H1 (cell line): Measurements from ENCODE around the gene ZBTB48. TPM values are rescaled to one million over a fixed set of nuclear protein-coding genes. Genes with fewer than 3 reads are reported as not detected.

Source experiments
- CTCF ChIA-PET: fragments of 300-600 bp; sonication (Branson Sonifier 250); formaldehyde crosslinking; loops from one replicate; lab custom pipeline; 2021; ENCODE audit not compliant: partially characterized antibody; lab: Charles Lee
- POLR2A ChIA-PET: fragments of 300-600 bp; sonication (Branson Sonifier 250); formaldehyde crosslinking; loops from one replicate; lab custom pipeline; 2021; ENCODE audit warnings: inconsistent platforms; ENCODE audit not compliant: partially characterized antibody; lab: Charles Lee
- DNase-seq, 2 experiments: peaks; one replicate each; pipeline versions ENCODE4 v3.0.0 to v3.0.0-alpha.2; 2010 to 2022; ENCODE audit warnings: low spot score in 2 of 2, low read depth in 1 of 2, mixed read lengths in 1 of 2
- FAIRE-seq: peaks from 2 replicates; lab custom pipeline; 2011; peaks lifted over from hg19 to GRCh38; lab: Jason Lieb, UNC
- H2AFZ ChIP-seq: 2 replicates; pipeline ENCODE4 v1.8.1; 2012; ENCODE audit warnings: low read length, inconsistent platforms
- H2AK5ac ChIP-seq: 2 replicates; pipeline ENCODE4 v1.6.1; 2013; ENCODE audit warnings: low read depth, low read length
- H2BK120ac ChIP-seq: replicated peaks from 2 replicates; pipeline ENCODE3; 2013; ENCODE audit warnings: low read depth, low read length, inconsistent platforms
- H2BK12ac ChIP-seq: 2 replicates; pipeline ENCODE4 v1.6.1; 2013; ENCODE audit warnings: low read depth, low read length
- H2BK15ac ChIP-seq: 2 replicates; pipeline ENCODE4 v1.6.1; 2013; ENCODE audit warnings: low read length
- H2BK20ac ChIP-seq: 2 replicates; pipeline ENCODE4 v1.6.1; 2013; ENCODE audit warnings: low read length
- H2BK5ac ChIP-seq: 2 replicates; pipeline ENCODE4 v1.6.1; 2013; ENCODE audit warnings: low read depth, low read length
- H3K14ac ChIP-seq: 2 replicates; pipeline ENCODE4 v1.6.1; 2013; ENCODE audit warnings: inconsistent platforms; ENCODE audit not compliant: insufficient read length
- H3K18ac ChIP-seq: 2 replicates; pipeline ENCODE4 v1.6.1; 2013; ENCODE audit warnings: low read length; ENCODE audit errors: extremely low read depth
- H3K23ac ChIP-seq: 2 replicates; pipeline ENCODE4 v1.6.1; 2013; ENCODE audit warnings: inconsistent platforms; ENCODE audit not compliant: insufficient read length
- H3K23me2 ChIP-seq: 2 replicates; pipeline ENCODE4 v1.6.1; 2013; ENCODE audit warnings: low read depth, low read length
- H3K27ac ChIP-seq: 2 replicates; pipeline ENCODE4 v1.6.1; 2011; ENCODE audit warnings: low read depth, low read length, inconsistent platforms
- H3K27me3 ChIP-seq, 4 experiments: replicated peaks in 1 of 4; 1 replicate in 1 of 4; 2 replicates in 3 of 4; pipeline versions ENCODE4 v1.6.1 to v1.8.1; 2011 to 2013; ENCODE audit warnings: low read length in 3 of 4, mild to moderate bottlenecking in 3 of 4, inconsistent platforms in 2 of 4, mixed read lengths in 2 of 4, moderate library complexity in 1 of 4; ENCODE audit not compliant: control insufficient read depth in 3 of 4, insufficient read depth in 3 of 4; ENCODE audit errors: extremely low read depth in 1 of 4
- H3K36me3 ChIP-seq, 4 experiments: 2 replicates each; pipeline versions ENCODE4 v1.6.1 to v1.8.1; 2011 to 2013; ENCODE audit warnings: mild to moderate bottlenecking in 4 of 4, low read length in 3 of 4, moderate library complexity in 2 of 4, control low read depth in 1 of 4, inconsistent platforms in 1 of 4; ENCODE audit not compliant: insufficient read depth in 4 of 4, control insufficient read depth in 2 of 4
- H3K4ac ChIP-seq: replicated peaks from 2 replicates; pipeline ENCODE3; 2013; ENCODE audit warnings: low read length, low read depth, mixed read lengths, inconsistent platforms; ENCODE audit not compliant: insufficient read length
- H3K4me1 ChIP-seq, 4 experiments: replicated peaks in 1 of 4; 1 replicate in 1 of 4; 2 replicates in 3 of 4; pipeline versions ENCODE4 v1.6.1 to v1.8.1; 2011 to 2013; ENCODE audit warnings: low read length in 3 of 4, inconsistent platforms in 2 of 4, mixed read lengths in 1 of 4; ENCODE audit not compliant: insufficient read depth in 4 of 4, control insufficient read depth in 3 of 4
- H3K4me2 ChIP-seq, 2 experiments: 2 replicates each; pipeline versions ENCODE4 v1.6.1 to v1.8.1; 2011 to 2013; ENCODE audit warnings: low read depth in 2 of 2, low read length in 2 of 2, control low read depth in 1 of 2, inconsistent platforms in 1 of 2, mild to moderate bottlenecking in 1 of 2; ENCODE audit not compliant: insufficient read depth in 1 of 2
- H3K4me3 ChIP-seq, 4 experiments: fragments of 200-600, 300-600 bp in 1 of 4; sonication (generic), shearing (Covaris generic), sonication (Bioruptor Twin) in 1 of 4; 2 replicates each; pipeline versions ENCODE4 v1.5.1 to v1.8.1; 2011 to 2016; ENCODE audit warnings: low read length in 4 of 4, low read depth in 3 of 4, control low read depth in 2 of 4, inconsistent platforms in 2 of 4, mild to moderate bottlenecking in 2 of 4, mixed read lengths in 1 of 4, moderate library complexity in 1 of 4; ENCODE audit not compliant: insufficient read depth in 2 of 4; ENCODE audit errors: extremely low read depth in 1 of 4
- H3K56ac ChIP-seq: replicated peaks from 2 replicates; pipeline ENCODE3; 2013; ENCODE audit warnings: low read depth, mild to moderate bottlenecking, mixed read lengths, low read length, inconsistent platforms; ENCODE audit not compliant: insufficient read length
- H3K79me1 ChIP-seq: 2 replicates; pipeline ENCODE4 v1.6.1; 2013; ENCODE audit warnings: low read depth, low read length, control low read depth
- H3K79me2 ChIP-seq, 2 experiments: 2 replicates each; pipeline versions ENCODE4 v1.6.1 to v1.8.1; 2012 to 2013; ENCODE audit warnings: low read length in 2 of 2, mild to moderate bottlenecking in 2 of 2, inconsistent platforms in 1 of 2; ENCODE audit not compliant: insufficient read depth in 2 of 2, control insufficient read depth in 1 of 2
- H3K9ac ChIP-seq, 4 experiments: replicated peaks in 1 of 4; 1 replicate in 1 of 4; 2 replicates in 3 of 4; pipeline versions ENCODE4 v1.6.1 to v1.8.1; 2011 to 2013; ENCODE audit warnings: low read depth in 3 of 4, low read length in 3 of 4, control low read depth in 2 of 4, mild to moderate bottlenecking in 2 of 4, moderate library complexity in 2 of 4, inconsistent platforms in 1 of 4; ENCODE audit errors: extremely low read depth in 1 of 4
- H3K9me3 ChIP-seq, 2 experiments: 2 replicates each; pipeline versions ENCODE4 v1.6.1 to v1.8.1; 2012 to 2013; ENCODE audit warnings: mild to moderate bottlenecking in 2 of 2, moderate library complexity in 2 of 2, control low read depth in 1 of 2, inconsistent platforms in 1 of 2, low read depth in 1 of 2, low read length in 1 of 2, mixed read lengths in 1 of 2; ENCODE audit not compliant: insufficient read depth in 2 of 2
- H4K20me1 ChIP-seq, 2 experiments: replicated peaks in 1 of 2; 2 replicates each; pipeline versions ENCODE3 to v1.8.1; 2011 to 2013; ENCODE audit warnings: inconsistent platforms in 2 of 2, low read length in 2 of 2, mild to moderate bottlenecking in 1 of 2; ENCODE audit not compliant: insufficient read depth in 2 of 2, control insufficient read depth in 1 of 2
- H4K5ac ChIP-seq: 2 replicates; pipeline ENCODE4 v1.6.1; 2013; ENCODE audit warnings: low read length, low read depth, mixed read lengths, inconsistent platforms; ENCODE audit not compliant: insufficient read length
- H4K8ac ChIP-seq: 2 replicates; pipeline ENCODE4 v1.8.0; 2013; ENCODE audit warnings: mild to moderate bottlenecking, moderate library complexity, low read length, inconsistent platforms; ENCODE audit not compliant: insufficient read depth; ENCODE audit errors: extremely low read depth
- H4K91ac ChIP-seq: replicated peaks from 2 replicates; pipeline ENCODE3; 2013; ENCODE audit warnings: low read length, mixed read lengths, inconsistent platforms; ENCODE audit not compliant: insufficient read length
- EP300 ChIP-seq, 2 experiments: IDR thresholded peaks; 1 replicate in 1 of 2; 2 replicates in 1 of 2; pipeline ENCODE4 v1.6.1; 2011 to 2012; ENCODE audit warnings: low read depth in 2 of 2, low read length in 2 of 2, mild to moderate bottlenecking in 2 of 2, borderline replicate concordance in 1 of 2, inconsistent platforms in 1 of 2, moderate library complexity in 1 of 2
- JUN ChIP-seq: IDR thresholded peaks from 2 replicates; pipeline ENCODE4 v1.6.1; 2011; ENCODE audit warnings: low read depth, mild to moderate bottlenecking, improper control_type of control experiment, low read length
- JUND ChIP-seq: IDR thresholded peaks from 2 replicates; pipeline ENCODE4 v1.6.1; 2011; ENCODE audit warnings: mild to moderate bottlenecking, improper control_type of control experiment, low read length
- KDM1A ChIP-seq: fragments of 200-600, 300-600 bp; sonication (generic); IDR thresholded peaks from 2 replicates; pipeline ENCODE4 v1.7.1; 2016; ENCODE audit warnings: mild to moderate bottlenecking, low read length, borderline replicate concordance
- POLR2AphosphoS5 ChIP-seq: IDR thresholded peaks from 2 replicates; pipeline ENCODE4 v1.6.1; 2011; ENCODE audit warnings: low read depth, low read length
- RFX5 ChIP-seq: IDR thresholded peaks from 2 replicates; pipeline ENCODE4 v1.6.1; 2011; ENCODE audit warnings: low read depth, low read length, improper control_type of control experiment, borderline replicate concordance
- SIRT6 ChIP-seq: IDR thresholded peaks from one replicate; pipeline ENCODE4 v1.7.1; 2012; ENCODE audit warnings: low read length, inconsistent platforms
- SIX5 ChIP-seq: IDR thresholded peaks from 2 replicates; pipeline ENCODE4 v1.6.1; 2011; ENCODE audit warnings: mild to moderate bottlenecking, low read depth, low read length
- SUZ12 ChIP-seq: fragments of 200-600 bp; sonication (generic); IDR thresholded peaks from 2 replicates; pipeline ENCODE4 v1.6.1; 2012; ENCODE audit warnings: mild to moderate bottlenecking, inconsistent platforms, low read length, moderate library complexity, mixed read lengths
- WGBS, 2 experiments: shearing (Covaris generic) in 1 of 2; methylation state at CpG; one replicate each; pipeline versions ENCODE4 v1.1.6 to v1.1.7; 2013 to 2015; ENCODE audit warnings: low lambda C conversion rate in 2 of 2, mixed read lengths in 2 of 2, inconsistent platforms in 1 of 2, low coverage in 1 of 2, missing lambda C conversion rate in 1 of 2; ENCODE audit not compliant: insufficient replicate concordance in 2 of 2, insufficient coverage in 1 of 2, insufficient read length in 1 of 2; ENCODE audit errors: extremely low coverage in 1 of 2, missing lambda C conversion rate in 1 of 2; 5-methylcytosine and 5-hydroxymethylcytosine counted together
- polyA plus RNA-seq, 7 experiments: library from polyadenylated mRNA; depleted of rRNA in 3 of 7; stranded (reverse) in 5 of 7; unstranded in 2 of 7; fragments of >200 nt in 5 of 7; fragments of 200-250 nt in 2 of 7; gene quantifications; 1 replicate in 5 of 7; 2 replicates in 1 of 7; 4 replicates in 1 of 7; pipeline versions ENCODE4 v1.2.1 to v1.2.3, GENCODE V29; 2011 to 2013; ENCODE audit warnings: missing spikeins in 2 of 7, mixed read lengths in 2 of 7
- total RNA-seq: library from RNA; stranded (reverse); fragmentation: NEBNext Ultra II Directional; extraction: Animal tissue kit (Norgen Biotek cat#: 25700); gene quantifications from 2 replicates; pipeline ENCODE4 v1.2.1, GENCODE V29; 2021
- TF ChIP-seq, protein P1 (sequence below): IDR thresholded peaks from 2 replicates; pipeline ENCODE4 v1.6.1; 2012; ENCODE audit warnings: low read length, inconsistent platforms

ZBTB48 gene
- total and polyA plus RNA-seq, 2 of the 8 experiments (the other 6 are each of a cell fraction or from before 2014, with no cell fraction given): 28.2 to 28.8 TPM

DNA sequence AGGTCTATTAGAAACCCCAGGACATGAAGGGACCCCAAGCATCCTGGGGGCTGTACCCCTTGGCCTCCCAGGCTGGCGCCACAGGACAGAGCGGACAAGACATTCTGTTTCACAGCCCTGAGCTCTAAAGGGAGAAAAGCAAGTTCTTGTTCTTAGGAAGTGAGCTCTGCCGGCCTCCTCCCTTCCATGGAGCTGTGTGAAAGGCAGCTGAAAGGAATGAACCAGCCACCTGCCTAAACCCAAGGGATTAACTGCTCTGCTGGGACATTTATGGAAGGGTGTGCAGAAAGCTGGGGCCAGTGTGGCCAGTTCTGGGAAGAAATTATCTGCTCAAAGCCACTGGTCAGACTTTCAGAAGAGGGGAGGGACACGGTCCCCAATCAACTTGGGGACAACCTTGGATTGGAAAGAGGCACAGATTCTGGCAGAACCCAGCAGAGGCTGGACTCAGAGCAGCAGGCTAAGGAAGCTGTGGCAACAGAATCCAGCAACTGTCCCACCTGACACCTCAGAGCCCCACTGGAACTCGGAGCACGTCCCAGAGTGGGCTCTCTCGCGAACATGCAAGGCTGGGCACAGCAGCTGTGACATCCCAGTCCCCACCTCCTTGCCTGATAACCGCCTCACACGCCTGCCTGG is 20.7 kb downstream of the ZBTB48 start:
- 0 out of 2 replicates have a peak overlapping the region, but pooled peaks have one; percentile 7 for H2BK12ac ChIP-seq
- no peak overlapping the region for H2BK20ac ChIP-seq
- peaks cover 18% of the 10 kb centered on the region for H3K23me2 ChIP-seq
- no peak overlapping the region for H3K4ac ChIP-seq
- H4K20me1 ChIP-seq: peaks cover 27 to 34% of the 10 kb centered on the region in 2 experiments
- H3K56ac ChIP-seq: no peak overlapping the region
- peaks cover 2 to 13% (median 9%) of the 10 kb centered on the region in 4 experiments for H3K4me1 ChIP-seq
- no peak overlapping the region for H2AK5ac ChIP-seq
- H2BK15ac ChIP-seq: no peak overlapping the region
- peak overlapping the region; percentile 8; the same call in 1 of the 2 replicates for H2BK5ac ChIP-seq
- peak overlapping the region in 3 of 4 experiments; percentile 29 to 79 (median 77); a peak in 6 of 7 replicates for H3K9ac ChIP-seq
- no peak overlapping the region for H2BK120ac ChIP-seq
- no peak overlapping the region for H3K27ac ChIP-seq
- no peaks in the 10 kb centered on the region; a peak in 1 of 7 replicates for H3K27me3 ChIP-seq
- no peak overlapping the region for H4K5ac ChIP-seq
- ChIA-PET POLR2A (interaction anchor here (5.4 to 10.8 kb wide), 4 partner anchors 10 to 46 kb away, joined by 46 to 196 read pairs (median 120); partner anchors contain the start of genes NOL9, TAS1R1, THAP3 and ZBTB48), CTCF (interaction anchor here (0.7 to 3.3 kb wide), 13 partner anchors 9 to 163 kb away, joined by 3 to 16 read pairs (median 3); partner anchors contain the start of genes NOL9, PHF13 and TAS1R1)
- H3K23ac ChIP-seq: no peak overlapping the region
- no peak overlapping the region for H3K14ac ChIP-seq
- peak overlapping the region; percentile 75 to 92 (median 86) for H3K4me3 ChIP-seq
- peak overlapping the region; percentile 91 to 94 for H3K4me2 ChIP-seq
- no peak overlapping the region for H2AFZ ChIP-seq
- H4K8ac ChIP-seq: 0 out of 2 replicates have a peak overlapping the region, but pooled peaks have one; percentile 17
- peaks cover 21% of the 10 kb centered on the region for H3K79me1 ChIP-seq
- no peaks in the 10 kb centered on the region for H3K9me3 ChIP-seq
- H3K36me3 ChIP-seq: peaks cover 10 to 24% (median 20%) of the 10 kb centered on the region in 4 experiments; a peak in 7 of 8 replicates
- peaks cover 22 to 55% of the 10 kb centered on the region in 2 experiments; a peak in 3 of 4 replicates for H3K79me2 ChIP-seq
- peak overlapping the region; percentile 25; the same call in 1 of the 2 replicates for H3K18ac ChIP-seq
- peak in 1 of 2 experiments; percentile 52 for DNase-seq
- no peak for FAIRE-seq
- WGBS, 2 experiments: 38% methylated on average over 10 of the region's 10 CpGs; no CpG with 5 or more reads in 1 of the 2 experiments
- H4K91ac ChIP-seq: no peak overlapping the region
- TF ChIP-seq JUND (no peak), KDM1A (no peak), RFX5 (no peak), POLR2AphosphoS5 (no peak; the same call in 1 of the 2 replicates), SIX5 (no peak), SIRT6 (no peak), SUZ12 (no peak), EP300 (IDR thresholded peaks at IDR 0.05; ENCODE audit: borderline replicate concordance in 1 of 2, low read depth in 2 of 2, low read length in 2 of 2) (no peak), JUN (no peak)
- TF ChIP-seq, protein P1, sequence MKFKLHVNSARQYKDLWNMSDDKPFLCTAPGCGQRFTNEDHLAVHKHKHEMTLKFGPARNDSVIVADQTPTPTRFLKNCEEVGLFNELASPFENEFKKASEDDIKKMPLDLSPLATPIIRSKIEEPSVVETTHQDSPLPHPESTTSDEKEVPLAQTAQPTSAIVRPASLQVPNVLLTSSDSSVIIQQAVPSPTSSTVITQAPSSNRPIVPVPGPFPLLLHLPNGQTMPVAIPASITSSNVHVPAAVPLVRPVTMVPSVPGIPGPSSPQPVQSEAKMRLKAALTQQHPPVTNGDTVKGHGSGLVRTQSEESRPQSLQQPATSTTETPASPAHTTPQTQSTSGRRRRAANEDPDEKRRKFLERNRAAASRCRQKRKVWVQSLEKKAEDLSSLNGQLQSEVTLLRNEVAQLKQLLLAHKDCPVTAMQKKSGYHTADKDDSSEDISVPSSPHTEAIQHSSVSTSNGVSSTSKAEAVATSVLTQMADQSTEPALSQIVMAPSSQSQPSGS: no peak
